Hair follicular keratinocyte (primary cell): ENCODE results near the gene CREB3. TPM values are rescaled to one million over a fixed set of nuclear protein-coding genes. Genes with fewer than 3 reads are reported as not detected.

Experiments
- total RNA-seq: library from RNA; depleted of rRNA; stranded (reverse); fragments of >200 nt; gene quantifications from 2 replicates; pipeline ENCODE4 v1.2.3, GENCODE V29; 2015

Gene CREB3
- 47.2 and 49.3 TPM in 2 replicates for total RNA-seq

GRCh38 chr9:35732185-35732799 lies at the start of gene CREB3, which contains the start of gene TLN1:
Gene CREB3 (plus strand): TSS chr9:35732666. CDS start chr9:35732773, 107 bp downstream.
Gene TLN1 (minus strand): TSS chr9:35732195. CDS start chr9:35725694, 6,501 bp downstream.

GRCh38 chr9:35689542-35690293 lies 42.7 kb upstream of the CREB3 start, which contains the start of gene TPM2:
Gene TPM2 (minus strand): TSS chr9:35689925. CDS start chr9:35689817, 108 bp downstream.

DNA sequence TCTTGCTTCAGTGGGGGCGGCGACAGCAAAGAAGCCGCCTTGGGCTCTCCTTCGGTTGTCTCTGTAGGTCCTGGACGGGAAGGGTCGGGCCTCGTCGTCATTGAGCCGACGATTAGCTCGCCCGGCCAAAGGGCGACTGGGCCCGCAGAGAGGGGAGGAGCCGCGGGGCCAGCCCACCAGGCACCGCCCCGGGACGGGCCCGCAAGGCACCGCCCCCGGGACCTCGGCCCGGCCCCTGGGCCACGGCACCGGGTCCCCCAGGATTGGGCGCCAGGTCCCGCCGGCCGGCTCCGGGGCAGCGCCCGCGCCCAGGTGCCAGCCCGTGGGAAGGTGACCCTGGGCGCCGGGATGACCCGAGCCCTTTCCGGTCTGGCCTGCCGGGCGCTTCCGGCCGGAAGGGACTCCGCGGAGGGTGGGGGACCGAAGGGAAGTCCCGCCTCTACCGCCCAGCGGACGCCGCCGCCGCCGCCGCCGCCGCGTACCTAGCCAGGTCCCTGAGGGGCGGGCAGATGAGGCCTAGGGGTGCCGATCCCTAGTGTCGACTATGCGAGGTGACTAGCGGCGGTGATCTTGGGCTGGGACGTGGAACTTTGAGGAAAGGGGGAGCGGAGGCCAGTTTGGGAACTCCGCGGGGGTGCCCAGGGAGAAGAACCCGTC lies 16.5 kb downstream of the CREB3 start, which contains the start of the genes GBA2 and RGP1:
Gene GBA2 (minus strand): TSS at position 371 of the 657 bp plus-strand sequence. CDS start 524 bp downstream, outside the sequence.
Gene RGP1 (plus strand): TSS at position 430 of the 657 bp plus-strand sequence. CDS start 469 bp downstream, outside the sequence.

DNA sequence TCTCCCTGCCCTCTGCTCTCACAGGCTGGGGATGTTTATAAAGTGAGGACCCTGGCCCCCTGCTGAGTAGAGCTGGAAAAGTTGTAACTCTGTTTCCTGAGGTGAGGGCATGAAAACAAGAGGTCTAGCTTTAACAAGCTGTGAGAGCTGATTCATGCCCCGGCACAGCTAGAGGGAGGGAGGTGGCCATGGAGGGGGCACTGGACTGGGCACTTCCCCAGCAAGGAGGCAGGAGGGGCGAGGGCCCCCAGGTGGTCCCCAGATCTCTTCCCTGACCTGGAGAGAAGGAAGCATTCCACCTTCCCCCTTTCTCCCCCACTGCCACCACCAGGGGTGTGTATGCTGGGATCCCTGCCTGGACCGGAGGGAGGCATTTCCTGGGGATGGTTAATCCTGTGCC lies 21.8 kb downstream of the CREB3 start, which contains the start of gene MSMP:
Gene MSMP (minus strand): TSS at position 13 of the 400 bp plus-strand sequence. CDS start 147 bp downstream, outside the sequence.

Other genes with a start within 250 kb of the CREB3 start
- gene RUSC2, start 242.6 kb upstream of the CREB3 start, total RNA-seq, result 12.6 and 15.5 TPM in 2 replicates
- gene TESK1, start 127.4 kb upstream of the CREB3 start, total RNA-seq, result 13.9 and 24.0 TPM in 2 replicates
- 0.11 and 0.86 TPM in 2 replicates for gene CD72, start 114.3 kb upstream of the CREB3 start, total RNA-seq
- not detected in 2 replicates for gene SIT1, start 81.7 kb upstream of the CREB3 start, total RNA-seq
- gene RMRP, start 74.6 kb upstream of the CREB3 start, total RNA-seq, result 1,205 and 1,810 TPM in 2 replicates
- 17.2 and 18.8 TPM in 2 replicates for gene CCDC107, start 74.4 kb upstream of the CREB3 start, total RNA-seq
- gene ARHGEF39, start 67.5 kb upstream of the CREB3 start, total RNA-seq, result 7.8 and 23.5 TPM in 2 replicates
- gene CA9, start 58.7 kb upstream of the CREB3 start, total RNA-seq, result 0.23 and 2.1 TPM in 2 replicates
- 53.1 and 157 TPM in 2 replicates for gene TPM2, start 42.7 kb upstream of the CREB3 start, total RNA-seq
- 141 and 149 TPM in 2 replicates for gene TLN1, start 471 bp upstream of the CREB3 start, total RNA-seq
- 17.4 and 17.6 TPM in 2 replicates for gene GBA2, start 16.6 kb downstream of the CREB3 start, total RNA-seq
- gene RGP1, start 16.6 kb downstream of the CREB3 start, total RNA-seq, result 13.8 and 19.1 TPM in 2 replicates
- gene MSMP, start 21.6 kb downstream of the CREB3 start, total RNA-seq, result not detected in 2 replicates
- 6.2 and 14.6 TPM in 2 replicates for gene NPR2, start 58.9 kb downstream of the CREB3 start, total RNA-seq
- gene SPAG8, start 79.6 kb downstream of the CREB3 start, total RNA-seq, result 0.04 TPM in 1 of 2 replicates, not detected in the other
- 25.4 and 28.3 TPM in 2 replicates for gene HINT2, start 82.4 kb downstream of the CREB3 start, total RNA-seq
- not detected in 2 replicates for gene FAM221B, start 96.1 kb downstream of the CREB3 start, total RNA-seq
- 1.1 and 3.7 TPM in 2 replicates for gene TMEM8B, start 96.6 kb downstream of the CREB3 start, total RNA-seq
- not detected in 2 replicates for gene OR13J1, start 137.7 kb downstream of the CREB3 start, total RNA-seq
- gene HRCT1, start 173.5 kb downstream of the CREB3 start, total RNA-seq, result 0.68 and 1.0 TPM in 2 replicates
- gene SPAAR, start 176.8 kb downstream of the CREB3 start, total RNA-seq, result not detected in 2 replicates
- not detected in 2 replicates for gene OR2S2, start 225.5 kb downstream of the CREB3 start, total RNA-seq